ENCODE results near the gene WDR70.

WDR70 gene

DNA sequence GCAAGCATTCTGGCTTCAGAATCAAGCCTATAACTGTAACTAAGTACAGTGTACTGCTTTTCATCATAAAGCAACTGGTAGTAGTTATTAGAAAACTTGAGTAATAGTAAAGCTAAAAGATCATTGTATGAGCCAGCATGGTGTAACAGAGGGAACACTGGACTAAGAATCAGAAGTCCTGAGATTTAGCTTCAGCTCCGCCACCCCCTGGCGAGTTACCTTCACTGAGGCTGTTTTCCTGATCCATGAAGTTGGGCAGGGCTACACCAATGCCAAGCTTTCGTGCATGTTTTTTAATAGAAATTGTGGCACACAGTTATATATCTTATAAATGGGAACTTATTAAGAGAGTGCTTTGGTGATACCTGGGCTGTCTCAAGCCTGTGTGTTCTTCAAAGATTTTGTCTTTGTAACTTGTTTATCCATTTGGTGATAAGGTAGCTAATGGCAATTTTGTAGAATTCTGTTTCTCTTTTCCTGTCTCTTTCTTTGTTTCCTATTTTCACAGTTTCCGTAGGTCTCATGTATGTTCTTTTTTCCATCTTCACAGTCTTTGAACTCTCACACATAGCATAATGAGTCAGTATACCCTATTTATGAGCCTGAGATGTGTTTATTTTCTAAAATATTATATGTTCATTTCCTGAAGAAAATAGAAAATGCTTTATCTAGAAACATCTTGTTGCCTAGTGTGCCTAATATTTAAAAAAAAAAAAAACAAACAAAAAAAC is 358.4 kb downstream of the WDR70 start:
- peak; percentile 18 for DNase-seq (ENCODE audit: low read depth)
- no peak overlapping the region for H3K4me3 ChIP-seq (ENCODE audit: low read depth, low read length)
- TF ChIP-seq, protein P1, sequence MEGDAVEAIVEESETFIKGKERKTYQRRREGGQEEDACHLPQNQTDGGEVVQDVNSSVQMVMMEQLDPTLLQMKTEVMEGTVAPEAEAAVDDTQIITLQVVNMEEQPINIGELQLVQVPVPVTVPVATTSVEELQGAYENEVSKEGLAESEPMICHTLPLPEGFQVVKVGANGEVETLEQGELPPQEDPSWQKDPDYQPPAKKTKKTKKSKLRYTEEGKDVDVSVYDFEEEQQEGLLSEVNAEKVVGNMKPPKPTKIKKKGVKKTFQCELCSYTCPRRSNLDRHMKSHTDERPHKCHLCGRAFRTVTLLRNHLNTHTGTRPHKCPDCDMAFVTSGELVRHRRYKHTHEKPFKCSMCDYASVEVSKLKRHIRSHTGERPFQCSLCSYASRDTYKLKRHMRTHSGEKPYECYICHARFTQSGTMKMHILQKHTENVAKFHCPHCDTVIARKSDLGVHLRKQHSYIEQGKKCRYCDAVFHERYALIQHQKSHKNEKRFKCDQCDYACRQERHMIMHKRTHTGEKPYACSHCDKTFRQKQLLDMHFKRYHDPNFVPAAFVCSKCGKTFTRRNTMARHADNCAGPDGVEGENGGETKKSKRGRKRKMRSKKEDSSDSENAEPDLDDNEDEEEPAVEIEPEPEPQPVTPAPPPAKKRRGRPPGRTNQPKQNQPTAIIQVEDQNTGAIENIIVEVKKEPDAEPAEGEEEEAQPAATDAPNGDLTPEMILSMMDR (conservative IDR thresholded peaks at IDR 0.05; ENCODE audit: low read depth, low read length): no peak

DNA sequence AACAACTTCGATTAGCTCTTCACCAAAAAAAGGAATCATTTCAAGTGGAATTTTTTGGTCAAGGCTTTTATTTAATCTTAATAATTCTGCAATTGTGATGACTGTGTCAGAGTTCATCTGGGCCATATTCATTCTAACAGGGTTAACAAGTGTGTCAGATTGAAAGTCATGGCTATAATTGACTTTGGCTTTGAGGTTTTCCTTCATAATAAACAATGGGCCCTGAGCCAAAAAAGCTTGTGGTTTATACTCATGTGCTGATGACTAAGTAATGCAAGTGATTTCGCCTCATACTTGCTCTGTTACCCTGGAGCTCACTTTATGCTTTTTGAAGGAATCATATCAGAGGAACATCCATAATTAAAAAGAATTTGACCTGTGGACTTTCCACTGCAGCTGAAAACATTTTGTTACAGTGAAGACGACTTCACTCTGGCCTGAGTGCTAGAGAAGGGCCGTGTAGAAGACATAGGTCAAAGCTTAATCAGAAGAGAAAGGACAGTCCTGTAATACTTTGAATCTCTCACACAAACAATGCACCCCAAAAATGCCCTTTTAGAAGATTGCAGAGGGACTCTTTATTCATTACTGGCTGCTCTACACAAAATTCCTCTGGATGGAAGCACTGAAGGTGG is 359.1 kb downstream of the WDR70 start:
- H3K4me3 ChIP-seq (ENCODE audit: low read depth, low read length): no peak overlapping the region
- TF ChIP-seq, protein P1 (conservative IDR thresholded peaks at IDR 0.05; ENCODE audit: low read depth, low read length): no peak
- DNase-seq (ENCODE audit: low read depth): peak; percentile 98

DNA sequence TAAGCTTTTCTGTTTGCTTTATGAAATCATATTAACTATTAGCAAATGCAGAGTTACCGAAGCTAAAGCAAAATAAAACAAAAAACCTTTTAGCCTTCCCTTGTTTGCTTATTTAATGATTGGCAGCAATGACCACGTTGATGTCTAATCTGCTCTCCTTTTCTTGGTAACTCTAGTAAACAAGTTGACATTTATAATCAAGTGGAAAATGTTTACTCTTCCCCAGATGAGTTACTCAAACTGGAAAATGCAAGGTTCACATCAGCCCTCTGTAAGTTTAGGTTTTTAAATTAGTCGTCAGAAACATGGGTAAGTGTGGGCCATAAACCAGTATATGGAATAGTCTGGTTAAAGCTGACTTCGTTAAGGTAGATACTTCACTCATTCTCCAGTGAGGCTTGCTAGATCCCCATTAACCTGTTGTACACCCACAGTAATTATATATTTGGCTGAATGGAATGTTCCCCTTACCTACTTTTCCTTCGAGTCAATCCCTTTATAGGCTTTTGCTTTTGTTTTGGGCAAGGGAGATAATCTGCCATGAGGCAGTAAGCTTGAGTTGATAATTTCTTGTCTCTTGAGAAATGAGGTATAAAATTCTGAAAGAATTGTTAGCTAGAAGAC is 359.9 kb downstream of the WDR70 start:
- H3K4me3 ChIP-seq (ENCODE audit: low read depth, low read length): no peak overlapping the region
- TF ChIP-seq, protein P1 (conservative IDR thresholded peaks at IDR 0.05; ENCODE audit: low read depth, low read length): no peak
- no peak for DNase-seq (ENCODE audit: low read depth)

DNA sequence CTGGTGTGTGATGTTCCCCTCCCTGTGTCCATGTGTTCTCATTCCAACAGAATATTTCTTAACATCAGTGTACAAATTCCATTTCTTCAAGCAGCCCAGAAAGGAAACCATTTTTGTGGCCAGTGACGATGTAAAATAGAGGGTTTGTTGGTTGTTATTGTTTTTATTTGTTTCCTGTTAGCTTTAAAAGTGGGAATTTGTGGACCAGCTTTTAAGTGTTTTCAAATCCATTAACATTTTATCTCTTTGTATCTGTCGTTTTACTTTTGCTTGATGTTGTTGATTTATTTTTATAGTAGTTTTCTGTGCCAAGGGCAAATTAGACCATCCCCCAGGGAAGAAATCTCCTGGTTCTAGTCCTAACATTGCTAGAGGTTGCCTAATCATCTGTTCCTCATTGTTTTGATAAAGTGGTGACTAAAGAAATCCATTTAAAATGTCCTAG is 360.7 kb downstream of the WDR70 start:
- H3K4me3 ChIP-seq (ENCODE audit: low read depth, low read length): no peak overlapping the region

DNA sequence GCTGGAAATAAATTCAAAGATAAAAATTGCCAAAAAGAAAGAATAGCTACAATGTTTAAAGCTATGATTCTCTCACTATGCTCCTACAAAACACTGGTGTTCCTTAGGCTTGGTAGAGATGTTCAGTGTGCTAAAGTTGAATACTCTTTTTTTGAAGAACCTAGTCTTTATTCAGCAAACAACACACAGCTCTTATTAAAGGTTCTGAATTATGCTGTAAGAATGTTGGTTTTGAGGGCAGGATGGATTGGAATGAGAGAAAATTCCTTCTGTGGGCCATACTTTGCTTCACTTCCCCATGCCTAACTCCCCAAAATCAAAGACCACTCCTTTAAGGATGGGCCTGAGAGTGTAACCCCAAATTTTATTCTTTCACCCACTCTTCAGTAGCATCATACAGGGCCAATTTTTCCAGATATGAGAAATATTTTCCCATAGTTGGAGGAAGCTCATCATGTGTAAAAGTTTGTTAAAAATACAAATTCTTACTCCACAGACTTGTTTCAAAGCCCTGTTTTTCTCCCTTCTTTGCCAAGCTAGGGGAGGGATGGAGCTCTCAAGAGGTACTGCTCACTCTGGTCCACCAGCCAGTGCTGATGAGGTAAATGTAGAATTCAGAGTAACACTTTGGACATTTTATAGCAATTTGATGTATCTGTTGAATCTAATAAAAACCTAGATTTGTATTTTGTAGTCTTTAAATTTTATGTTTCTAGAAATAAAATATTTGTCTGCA is 361.4 kb downstream of the WDR70 start:
- DNase-seq (ENCODE audit: low read depth): peak; percentile 65
- TF ChIP-seq, protein P1 (conservative IDR thresholded peaks at IDR 0.05; ENCODE audit: low read depth, low read length): no peak
- H3K4me3 ChIP-seq (ENCODE audit: low read depth, low read length): no peak overlapping the region

More for the DNA sequence above, 360.7 kb downstream of the WDR70 start:
- DNase-seq (ENCODE audit: low read depth): peak; percentile 78
- TF ChIP-seq, protein P1 (conservative IDR thresholded peaks at IDR 0.05; ENCODE audit: low read depth, low read length): no peak

DNA sequence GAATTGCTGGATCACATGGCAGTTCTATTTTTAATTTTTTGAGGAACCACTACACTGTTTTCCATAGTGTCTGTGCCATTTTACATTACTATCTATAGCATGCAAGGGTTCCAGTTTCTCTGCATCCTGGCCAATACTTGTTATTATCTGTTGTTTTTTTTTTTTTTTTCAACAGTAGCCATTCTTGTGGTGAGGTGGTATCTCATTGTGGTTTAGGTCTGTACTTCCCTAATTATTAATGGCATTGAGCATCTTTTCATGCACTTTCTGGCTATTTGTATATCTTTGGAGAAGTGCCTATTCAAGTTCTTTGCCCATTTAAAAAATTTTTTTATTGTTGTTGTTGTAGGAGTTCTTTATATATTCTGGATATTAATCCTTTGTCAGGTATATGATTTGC is 363.0 kb downstream of the WDR70 start:
- DNase-seq (ENCODE audit: low read depth): no peak
- no peak overlapping the region for H3K4me3 ChIP-seq (ENCODE audit: low read depth, low read length)
- TF ChIP-seq, protein P1 (conservative IDR thresholded peaks at IDR 0.05; ENCODE audit: low read depth, low read length): no peak
